ENCODE measurements around the gene ARHGAP22.
"Not testable (repeated sequence)": the region's sequence is repeated elsewhere in the genome, so short reads cannot be mapped to it uniquely, and the experiment has no call there.

Gene ARHGAP22

DNA sequence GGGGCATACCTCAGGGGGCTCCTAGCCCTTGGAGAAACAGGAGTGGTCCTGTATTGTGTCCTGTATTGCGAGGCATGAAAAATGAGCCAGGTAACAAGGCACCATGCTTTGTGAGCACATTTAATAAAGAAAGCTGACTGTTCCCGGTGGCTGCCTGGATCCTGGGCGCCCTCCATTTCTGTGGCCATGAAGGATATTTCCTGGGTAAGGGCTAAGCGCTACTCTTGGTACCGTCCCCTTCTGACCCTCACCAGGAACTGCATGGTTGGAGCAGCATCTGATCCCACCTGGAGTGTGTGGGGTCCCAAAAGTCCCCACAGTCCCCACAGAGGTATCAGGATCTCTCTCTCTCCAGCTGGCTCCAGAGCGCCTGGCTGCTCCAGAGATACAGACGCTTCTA is 158.9 kb downstream of the ARHGAP22 start:
- no peak for DNase-seq

DNA sequence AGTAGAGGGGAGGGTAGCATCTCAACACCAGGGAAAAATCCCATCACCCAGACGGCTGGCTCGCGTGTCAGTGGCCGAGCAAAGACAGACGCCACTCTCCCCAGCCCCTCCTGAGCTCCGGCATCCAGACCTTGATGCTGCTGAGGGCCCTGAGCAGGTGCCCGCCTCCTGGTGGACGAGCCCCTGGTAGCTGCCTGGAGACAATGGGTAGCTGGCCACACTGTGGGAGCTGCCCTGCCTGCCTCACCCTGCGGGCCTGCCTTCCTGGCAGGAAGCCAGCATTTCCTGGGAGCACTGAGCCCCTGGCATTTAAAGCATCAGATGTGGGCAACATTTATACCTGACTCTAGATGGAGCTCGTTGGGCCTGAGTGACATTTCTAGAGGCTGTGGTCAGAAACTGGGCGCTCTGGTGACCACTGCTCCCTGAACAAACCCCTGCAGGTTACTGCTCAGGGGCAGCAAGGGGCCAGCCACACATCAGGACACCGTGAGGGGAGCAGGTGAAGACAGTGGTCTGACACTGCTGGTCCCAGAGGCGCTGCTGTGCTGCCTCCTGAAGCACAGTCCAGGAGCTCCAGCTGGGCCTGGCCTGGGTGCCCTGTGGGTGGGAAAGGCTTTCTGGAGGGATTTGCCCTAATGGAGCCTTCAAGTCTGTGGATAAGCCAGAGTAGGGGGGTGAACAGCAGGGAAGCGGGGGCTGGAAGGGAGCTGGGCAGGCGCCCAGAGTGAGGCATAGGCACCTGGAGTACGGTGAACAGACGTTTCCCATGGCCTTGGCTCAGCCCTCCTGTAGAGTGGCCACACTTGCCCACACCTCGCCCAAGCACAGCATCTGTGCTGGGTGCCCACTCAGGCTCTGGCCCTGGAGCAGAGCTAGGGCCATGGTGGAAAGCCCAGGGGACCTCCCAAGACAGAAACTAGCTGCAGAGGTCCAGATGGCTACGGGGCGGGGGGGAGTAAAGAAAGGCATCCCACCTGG is 159.7 kb downstream of the ARHGAP22 start:
- no peak for DNase-seq

DNA sequence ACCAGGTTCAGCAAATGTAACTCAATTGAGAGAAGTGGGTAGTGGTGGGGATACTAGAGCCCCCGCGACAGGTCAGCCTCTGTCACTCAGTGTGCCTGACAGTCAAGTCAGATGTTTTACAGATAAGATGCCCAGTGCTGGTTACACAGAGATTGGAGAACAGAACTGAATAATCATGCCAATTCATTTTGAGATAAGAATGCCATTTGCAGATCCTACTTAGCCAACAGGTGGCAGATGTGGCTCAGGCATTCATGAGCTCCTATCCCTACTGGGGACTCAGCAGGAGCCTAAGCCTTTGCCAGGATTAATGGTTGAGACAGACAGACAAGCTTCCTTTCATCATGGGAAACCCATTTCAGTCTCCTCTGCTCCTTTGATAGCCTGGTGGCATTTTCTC is 160.6 kb downstream of the ARHGAP22 start:
- no peak for DNase-seq

DNA sequence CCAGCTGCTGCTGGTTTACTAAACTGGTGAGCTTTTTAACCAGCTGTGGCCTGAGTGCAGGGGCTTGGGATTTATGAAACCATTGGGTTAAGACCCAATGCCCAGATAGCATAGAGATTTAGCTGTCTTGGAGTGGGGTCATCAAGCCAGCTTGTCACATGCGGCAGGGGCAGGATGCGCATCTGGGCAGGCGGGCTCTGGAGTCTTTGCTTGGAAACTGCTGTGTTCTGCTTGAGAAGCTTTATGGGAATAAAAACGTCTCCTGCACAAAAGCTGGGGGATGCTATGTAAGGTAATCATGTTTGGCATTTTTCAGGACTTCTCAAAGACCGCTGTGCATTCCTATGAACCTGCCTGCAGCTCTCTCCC is 162.1 kb downstream of the ARHGAP22 start:
- no peak for DNase-seq

DNA sequence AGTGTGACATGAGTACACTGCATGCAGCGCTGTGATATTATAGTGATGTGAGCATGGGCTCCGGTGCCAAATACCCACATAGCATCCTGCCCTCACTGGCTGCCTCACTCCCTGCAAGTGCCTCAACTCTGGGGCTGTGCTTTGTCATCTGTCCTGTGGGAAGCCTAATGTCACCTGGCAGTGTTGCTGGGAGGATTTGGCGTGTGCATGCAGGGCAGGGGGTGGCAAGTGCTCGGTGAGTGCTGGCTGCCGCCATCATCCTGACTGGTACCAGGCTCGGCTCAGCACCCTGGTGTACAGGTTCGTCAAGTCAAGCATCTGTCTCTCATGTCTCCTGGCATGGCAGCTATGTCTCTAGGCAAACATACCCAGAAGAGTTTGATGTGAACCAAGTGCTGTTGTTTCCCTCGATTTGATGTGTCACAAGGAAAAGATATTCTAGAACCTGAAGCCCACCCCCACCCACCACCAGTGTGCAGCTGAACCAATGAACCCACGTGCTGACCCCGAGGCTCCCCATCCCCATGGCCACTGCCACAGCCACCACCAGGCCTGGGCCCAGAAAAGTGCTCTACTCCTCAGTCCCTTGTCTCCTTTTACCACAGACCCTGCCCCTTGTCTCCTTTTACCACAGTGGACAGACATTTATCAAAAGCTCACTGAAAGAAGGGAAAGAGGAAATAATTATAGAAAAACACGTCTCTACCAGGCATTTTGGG is 162.6 kb downstream of the ARHGAP22 start:
- DNase-seq = no peak

DNA sequence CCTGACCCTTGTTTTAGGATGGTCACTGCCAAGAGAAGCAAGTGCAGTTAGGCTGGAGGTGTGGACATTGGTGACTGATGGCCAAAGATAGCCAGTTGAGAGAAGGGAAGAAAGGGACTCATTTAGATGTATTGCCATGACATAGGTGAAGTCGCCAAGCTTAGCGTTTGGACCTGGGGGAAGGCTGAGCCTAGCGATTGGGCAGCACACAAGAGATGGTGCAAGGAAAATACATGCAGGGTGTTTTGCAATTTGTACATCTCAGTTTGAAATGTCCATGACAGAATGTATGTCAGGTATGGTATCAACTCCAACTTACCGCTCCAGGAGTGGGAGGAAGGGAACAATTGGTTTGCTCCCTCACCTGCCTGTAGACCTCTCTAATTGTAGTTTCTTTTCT is 164.1 kb downstream of the ARHGAP22 start:
- no peak for DNase-seq

DNA sequence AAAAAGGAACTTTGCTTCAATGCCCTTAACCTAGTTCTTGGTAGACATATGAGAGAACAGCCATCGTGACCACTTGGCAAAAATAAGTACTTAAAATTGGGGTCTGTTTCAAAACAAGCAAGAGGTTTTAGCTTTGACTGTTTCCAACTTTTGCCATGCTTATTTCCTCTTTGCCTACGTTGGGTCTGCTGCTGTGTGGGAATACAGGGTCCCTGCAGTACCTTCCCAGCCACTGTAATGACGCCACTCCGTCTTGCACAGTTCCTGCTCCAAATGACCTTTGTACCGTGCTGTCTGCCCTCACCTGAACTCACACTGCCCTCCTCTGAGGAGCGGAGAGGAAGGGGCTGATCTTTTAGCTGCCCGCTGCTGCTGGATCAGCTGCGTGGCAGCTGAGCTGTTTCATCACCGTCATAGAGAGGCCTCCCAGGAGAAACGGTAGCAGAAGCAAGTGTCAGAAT is 165.3 kb downstream of the ARHGAP22 start:
- no peak for DNase-seq

DNA sequence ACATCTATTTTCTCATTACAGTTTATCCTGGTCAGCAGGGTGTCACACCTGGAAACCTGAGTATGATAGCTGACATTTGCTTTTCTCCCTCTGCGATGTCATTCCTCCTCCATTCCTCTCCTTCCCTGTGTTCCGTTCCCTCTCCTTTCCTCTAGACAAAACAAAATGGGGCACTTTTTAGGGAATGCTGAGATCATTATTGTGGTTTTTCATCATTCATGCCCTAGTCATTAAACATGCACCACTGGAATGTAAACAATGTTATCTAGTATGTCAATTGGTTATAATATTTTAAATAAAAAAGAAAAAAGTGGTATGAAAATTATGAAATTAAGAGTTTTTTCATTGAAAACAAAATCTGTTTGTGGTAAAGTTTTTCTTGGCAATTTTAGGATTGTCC is 165.8 kb downstream of the ARHGAP22 start:
- no peak for DNase-seq

DNA sequence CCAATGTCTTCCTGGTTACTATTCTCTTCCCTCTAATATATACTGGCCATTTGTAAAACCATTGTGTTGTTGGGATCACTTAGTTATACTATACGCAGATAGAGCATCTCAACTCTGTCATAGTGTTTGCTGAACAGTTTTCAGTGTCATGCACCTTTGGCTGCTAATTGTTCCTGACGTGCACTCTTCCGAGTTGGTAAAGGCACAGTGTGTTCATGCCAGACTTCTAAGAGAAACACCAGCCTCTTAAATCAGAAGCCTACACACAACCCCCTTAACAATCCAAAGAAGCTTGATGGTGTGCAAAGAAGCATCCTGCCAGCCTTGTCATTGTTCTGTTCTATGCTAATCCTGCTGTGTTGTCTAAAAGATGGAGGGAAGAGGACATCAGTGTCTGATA is 167.3 kb downstream of the ARHGAP22 start:
- no peak for DNase-seq

DNA sequence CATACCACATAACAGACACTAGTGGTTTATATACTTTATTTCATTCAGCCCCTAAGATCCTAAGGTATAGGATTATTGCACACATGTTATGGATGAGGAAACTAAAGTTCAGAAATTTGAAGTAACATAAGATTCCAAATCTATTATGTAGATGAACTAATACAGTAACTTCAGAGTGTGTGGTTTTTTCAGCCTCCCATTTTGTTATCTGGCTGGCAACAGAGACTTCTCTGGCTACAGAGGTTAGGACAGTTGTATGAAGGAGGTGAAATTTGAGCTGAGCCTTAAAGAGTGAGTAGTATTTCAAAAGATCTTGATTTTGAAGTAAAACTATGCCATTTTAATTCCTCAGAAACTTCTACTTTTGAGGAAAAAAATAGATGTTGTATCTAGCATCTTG is 173.0 kb downstream of the ARHGAP22 start:
- no peak for DNase-seq

DNA sequence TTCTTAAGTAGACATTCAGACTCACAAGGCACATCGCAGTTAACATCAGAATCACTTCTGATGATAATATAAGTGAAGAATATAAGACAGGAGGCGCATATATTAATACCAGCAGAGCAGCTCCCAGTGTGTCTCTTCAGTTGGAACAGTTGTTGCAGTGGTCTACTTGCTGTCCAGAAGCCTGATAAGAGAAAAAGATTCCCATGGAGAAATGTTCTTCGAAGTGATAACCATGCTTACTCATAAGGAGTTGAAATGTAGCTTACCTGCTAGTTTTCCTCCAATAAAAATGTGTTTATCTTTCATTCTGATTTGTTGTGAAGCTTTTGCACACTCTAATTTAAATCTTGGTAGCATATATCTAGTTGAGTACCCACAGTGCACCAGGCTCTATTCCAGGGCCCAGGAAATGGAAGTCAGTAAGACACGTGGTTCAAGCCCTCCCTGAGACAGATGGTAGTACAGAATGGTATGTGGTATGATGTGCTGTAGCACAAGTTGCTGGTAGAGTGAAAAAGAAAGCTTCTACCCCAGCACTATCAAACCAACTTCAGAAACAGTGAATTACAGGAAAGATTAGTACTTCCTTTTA is 174.4 kb downstream of the ARHGAP22 start:
- no peak for DNase-seq

DNA sequence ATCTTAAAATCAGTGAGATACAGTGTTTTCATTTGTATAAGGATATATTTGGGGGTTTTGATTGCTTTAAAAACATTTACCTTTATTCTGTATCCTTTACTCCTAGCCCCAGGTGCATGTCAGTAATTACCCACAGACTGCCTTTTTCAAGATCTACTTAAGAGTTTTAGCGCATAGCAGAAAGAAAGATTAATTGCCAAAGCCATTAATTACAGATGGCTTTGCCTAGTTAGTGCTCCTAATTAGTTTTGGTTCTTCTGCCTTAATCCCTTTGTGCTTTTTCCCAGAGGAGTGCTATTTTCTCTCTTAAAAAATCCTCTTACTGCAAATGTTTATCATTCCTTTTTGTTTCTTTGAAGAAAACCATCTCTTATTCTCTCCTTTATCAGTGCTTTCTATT is 175.6 kb downstream of the ARHGAP22 start:
- DNase-seq = no peak

DNA sequence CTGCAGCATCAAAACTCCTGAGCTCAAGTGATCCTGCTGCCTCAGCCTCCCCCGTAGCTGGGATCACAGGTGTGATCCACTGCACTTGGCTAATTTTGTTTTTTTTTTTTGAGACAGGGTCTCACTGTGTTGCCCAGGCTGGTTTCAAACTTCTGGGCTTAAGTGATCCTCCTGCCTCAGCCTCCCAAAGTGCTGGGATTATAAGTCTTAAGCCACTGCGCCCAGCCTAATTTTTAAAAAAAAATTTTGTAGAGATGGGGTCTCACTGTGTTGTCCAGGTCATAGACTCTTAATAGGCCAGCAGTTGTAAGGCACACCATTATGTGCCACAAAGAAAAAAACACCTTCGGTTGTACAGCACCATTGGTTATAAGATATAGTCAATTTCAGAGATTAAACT is 176.0 kb downstream of the ARHGAP22 start:
- no peak for DNase-seq

DNA sequence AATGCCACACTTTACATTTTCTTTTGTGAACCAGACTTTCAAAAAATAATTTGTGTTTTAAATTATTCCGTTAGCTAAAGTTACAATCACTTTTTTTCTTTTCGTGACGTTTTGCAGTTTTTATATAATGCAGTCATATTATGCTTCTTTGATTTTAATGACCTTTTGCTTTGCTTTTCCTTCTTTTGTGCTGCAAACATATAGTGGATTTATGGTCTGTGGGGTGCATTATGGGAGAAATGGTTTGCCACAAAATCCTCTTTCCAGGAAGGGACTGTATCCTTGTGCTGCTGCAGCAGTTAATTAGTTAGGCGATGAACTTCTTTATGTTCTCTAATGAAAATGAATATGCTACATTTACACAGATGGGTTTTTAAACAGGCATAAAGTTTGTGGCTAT is 181.0 kb downstream of the ARHGAP22 start:
- DNase-seq = no peak

DNA sequence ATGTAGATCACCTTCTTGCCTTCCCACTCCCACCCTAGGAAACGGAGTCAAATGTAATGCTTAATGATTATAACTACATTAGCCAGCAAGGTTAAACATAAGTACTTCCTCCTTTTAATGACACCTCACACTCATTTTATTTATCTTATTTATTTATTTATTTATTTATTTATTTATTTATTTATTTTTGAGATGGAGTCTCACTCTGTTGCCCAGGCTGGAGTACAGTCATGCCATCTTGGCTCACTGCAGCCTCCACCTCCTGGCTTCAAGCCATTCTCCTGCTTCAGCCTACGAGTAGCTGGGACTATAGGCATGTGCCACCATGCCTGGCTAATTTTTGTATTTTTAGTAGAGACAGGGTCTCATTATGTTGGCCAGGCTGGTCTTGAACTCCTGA is 183.0 kb downstream of the ARHGAP22 start:
- DNase-seq = not testable (repeated sequence)

DNA sequence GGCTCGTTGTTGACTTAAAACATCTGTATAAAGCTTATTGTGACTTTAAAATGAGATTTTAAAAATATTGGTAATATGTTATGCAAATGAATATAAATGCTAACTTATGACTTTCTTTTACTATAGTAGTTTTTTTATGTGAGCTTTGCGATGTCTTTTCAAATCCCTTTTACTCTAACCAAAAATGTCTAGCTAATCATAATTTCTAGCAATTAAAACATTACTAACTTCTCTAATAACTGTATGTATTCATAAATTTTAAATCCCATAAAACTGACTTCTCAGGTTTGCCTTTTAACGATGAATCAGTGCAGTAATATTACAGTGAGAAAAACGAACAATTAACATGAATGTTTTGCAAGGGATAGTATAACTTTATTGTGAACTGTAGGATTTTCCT is 185.2 kb downstream of the ARHGAP22 start:
- no peak for DNase-seq

DNA sequence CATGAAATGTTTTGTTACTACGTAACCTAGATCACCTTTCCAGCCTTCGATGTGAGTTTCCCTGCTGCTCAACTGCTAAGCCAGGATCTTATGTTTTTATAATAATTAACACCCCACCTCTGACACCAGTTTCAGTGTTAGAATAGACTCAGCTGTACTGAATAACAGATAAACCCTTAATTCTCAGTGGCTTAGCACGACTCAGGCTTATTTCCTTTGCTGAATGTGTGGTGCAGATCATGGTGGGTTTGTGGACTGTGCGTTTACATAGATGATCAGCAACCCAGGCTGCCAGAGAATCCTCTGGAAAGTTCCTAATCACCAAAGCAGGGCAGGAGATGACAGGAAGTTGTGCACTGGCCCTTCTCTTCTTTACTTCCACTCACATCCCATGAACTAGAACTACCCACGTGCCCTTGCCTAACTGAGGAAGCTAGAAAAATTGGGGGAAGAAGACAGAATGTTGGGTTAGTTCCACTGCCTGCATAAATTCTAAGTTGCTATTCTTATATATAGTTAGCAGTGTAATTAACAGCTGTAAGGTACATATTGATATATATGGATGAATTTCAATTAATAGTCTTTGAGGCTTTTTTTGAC is 186.6 kb downstream of the ARHGAP22 start:
- DNase-seq = no peak

DNA sequence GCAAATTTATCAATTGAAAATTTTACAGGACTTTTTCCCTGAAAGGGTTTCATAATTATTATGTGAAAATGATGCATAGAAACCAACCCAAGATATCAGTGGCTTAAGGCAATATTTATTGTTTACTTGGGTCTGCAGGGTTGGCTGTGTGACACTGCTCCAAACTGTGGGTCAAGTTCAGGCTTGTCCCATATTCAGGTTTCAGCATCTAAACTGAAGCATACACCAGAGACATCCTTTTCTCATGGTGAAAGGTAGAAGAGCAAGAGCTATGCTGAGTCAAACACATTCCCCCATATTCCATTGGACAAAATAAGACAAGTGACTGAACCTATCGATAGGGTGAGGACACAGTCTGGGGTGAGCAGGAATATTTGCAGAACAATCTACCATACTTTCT is 187.5 kb downstream of the ARHGAP22 start:
- no peak for DNase-seq

DNA sequence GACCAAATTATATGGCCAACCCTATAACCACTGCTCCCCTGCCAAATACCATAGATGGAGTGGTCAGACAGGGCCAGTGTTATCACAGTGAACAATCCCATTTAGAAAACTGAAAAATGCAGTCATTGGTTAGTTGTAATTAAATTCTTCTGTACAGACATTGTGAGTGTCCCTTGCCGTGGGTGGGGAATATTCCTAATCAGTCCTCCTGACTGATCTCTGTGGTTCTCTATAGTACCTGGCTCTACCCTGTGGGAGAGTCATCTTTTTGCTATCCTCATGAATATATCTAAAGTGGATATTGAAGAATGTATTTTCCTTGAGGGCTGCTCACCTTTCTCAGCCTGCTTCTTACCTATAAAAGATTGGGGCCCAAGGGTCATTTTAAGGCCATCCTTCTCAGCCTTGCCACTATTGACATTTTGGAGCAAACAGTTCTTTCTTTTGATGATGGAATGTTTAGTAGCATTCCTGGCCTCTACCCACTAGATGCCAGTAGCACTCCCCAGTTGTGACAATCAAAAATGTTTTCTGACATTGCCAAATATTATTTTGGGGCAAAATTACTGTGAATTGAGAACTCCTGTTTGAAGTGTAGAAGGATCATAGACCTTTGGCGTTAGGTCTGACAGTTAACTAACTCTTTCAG is 188.2 kb downstream of the ARHGAP22 start:
- DNase-seq = no peak

DNA sequence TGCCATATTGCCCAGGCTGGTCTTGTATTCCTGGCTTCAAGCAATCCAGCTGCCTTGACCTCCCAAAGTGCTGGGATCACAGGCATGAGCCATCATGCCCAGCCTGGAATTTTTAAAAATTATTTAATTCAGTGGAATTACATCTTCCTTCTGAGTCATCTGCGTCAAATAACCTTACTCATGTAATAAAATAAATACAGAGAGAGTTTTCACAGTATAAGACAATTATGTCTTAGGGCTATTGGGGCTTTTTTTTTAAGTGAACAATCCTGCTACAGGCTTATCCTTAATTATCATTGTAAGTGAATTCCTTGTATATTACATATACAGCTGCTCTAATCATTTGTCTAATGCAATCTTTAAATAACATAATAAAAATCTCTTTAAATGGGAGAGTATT is 190.1 kb downstream of the ARHGAP22 start:
- no peak for DNase-seq

DNA sequence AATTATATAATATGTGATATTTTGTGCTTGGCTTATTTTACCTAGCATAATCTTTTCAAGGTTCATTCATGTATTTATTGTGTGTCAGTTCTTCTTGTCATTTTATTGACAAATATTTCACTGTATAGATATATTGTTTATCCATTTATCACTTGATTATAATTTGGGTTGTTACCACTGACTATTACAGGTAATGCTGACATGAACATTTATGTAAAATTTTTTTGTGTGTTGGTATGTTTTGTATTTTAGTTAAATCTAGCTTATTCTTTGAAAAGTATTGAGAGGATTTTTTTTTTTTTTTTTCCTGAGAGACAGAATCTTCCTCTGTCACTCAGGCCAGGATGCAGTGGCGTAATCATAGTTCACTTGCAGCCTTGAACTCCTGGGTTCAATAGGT is 190.7 kb downstream of the ARHGAP22 start:
- DNase-seq = no peak

DNA sequence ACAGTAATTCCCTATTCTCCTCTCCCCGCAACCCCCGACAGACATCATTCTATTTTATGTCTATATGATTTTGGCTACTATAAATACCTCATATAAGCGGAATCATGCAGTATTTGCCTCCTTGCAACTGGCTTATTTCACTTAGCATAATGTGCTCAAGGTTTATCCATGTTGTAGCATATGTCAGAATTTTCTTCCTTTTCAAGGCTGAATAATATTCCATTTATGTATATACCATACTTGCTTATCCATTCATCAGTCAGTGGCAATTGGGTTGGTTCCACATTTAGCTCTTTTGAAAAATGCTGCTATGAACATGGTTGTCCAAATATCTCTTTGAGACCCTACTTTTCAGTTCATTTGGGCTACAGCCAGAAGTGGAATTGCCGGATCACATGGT is 191.9 kb downstream of the ARHGAP22 start:
- no peak for DNase-seq

DNA sequence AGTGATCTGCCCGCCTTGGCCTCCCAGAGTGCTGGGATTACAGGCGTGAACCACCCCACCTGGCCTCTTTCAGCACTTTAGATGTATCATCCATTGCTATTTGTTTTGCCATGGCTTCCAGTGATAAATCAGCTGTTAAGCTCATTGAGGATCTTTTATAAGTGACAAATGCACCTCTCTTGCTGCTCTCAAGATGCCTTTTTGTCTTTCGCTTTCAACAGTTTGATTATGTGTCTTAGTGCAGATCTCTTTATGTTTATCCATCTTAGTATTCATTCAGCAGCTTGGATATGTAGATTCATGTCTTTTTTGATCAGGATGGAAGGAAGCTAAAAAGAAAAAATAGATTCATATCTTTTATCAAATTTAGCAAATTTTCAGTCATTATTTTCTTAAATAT is 192.8 kb downstream of the ARHGAP22 start:
- no peak for DNase-seq
